Neutrophil (primary cell): ENCODE data around the gene MYO1B.

ENCODE experiments used
- H3K27ac ChIP-seq: fragments of 200-600 bp; sonication (generic); 2 replicates; pipeline ENCODE4 v1.5.1; 2016; ENCODE audit warnings: mild to moderate bottlenecking, moderate library complexity
- H3K27me3 ChIP-seq: fragments of 200-600 bp; sonication (generic); 2 replicates; pipeline ENCODE4 v1.6.0; 2016; ENCODE audit warnings: mild to moderate bottlenecking
- H3K36me3 ChIP-seq: fragments of 200-600 bp; sonication (generic); 2 replicates; pipeline ENCODE4 v1.5.1; 2017
- H3K4me1 ChIP-seq, 2 experiments: fragments of 200-600 bp in 1 of 2; sonication (generic) in 1 of 2; 1 replicate in 1 of 2; 2 replicates in 1 of 2; pipeline versions ENCODE4 v1.5.1 to v1.6.1; 2013 to 2016; ENCODE audit warnings: low read depth in 1 of 2, low read length in 1 of 2, mild to moderate bottlenecking in 1 of 2, moderate library complexity in 1 of 2; ENCODE audit not compliant: control insufficient read depth in 1 of 2, insufficient read depth in 1 of 2
- H3K4me3 ChIP-seq, 2 experiments: fragments of 200-600 bp in 1 of 2; sonication (generic) in 1 of 2; 1 replicate in 1 of 2; 2 replicates in 1 of 2; pipeline ENCODE4 v1.5.1; 2013 to 2016; ENCODE audit warnings: low read depth in 1 of 2, low read length in 1 of 2, mild to moderate bottlenecking in 1 of 2, moderate library complexity in 1 of 2
- H3K9me3 ChIP-seq: fragments of 200-600 bp; sonication (generic); 2 replicates; pipeline ENCODE4 v1.5.1; 2016
- TF ChIP-seq, protein P1 (sequence below): fragments of 200-600 bp; sonication (generic); IDR thresholded peaks from 2 replicates; pipeline ENCODE4 v1.5.1; 2016; ENCODE audit warnings: antibody characterized with exemption

The MYO1B gene

DNA sequence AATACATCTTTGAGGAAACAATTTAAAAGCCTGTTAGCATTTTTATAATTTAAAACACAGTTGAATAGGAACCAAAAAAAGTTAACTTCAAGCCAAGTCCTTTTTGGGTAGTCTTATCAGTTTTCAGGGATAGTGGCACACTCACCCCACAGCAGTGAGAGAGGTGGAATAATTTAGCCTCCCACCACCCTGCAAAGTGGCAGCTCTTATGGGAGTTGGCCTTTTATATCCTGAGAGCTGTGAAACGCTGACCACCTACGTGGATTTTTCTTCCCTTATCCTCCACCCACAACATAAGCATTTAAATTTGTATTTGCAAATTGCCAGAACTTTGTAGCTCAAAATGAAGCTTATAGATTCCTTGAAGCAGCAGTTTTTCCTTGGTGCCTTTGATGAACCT is 167.1 kb downstream of the MYO1B start:
- H3K4me3 ChIP-seq: no peak overlapping the region
- no peaks in the 10 kb centered on the region for H3K36me3 ChIP-seq
- no peaks in the 10 kb centered on the region for H3K9me3 ChIP-seq
- H3K27me3 ChIP-seq: no peaks in the 10 kb centered on the region
- TF ChIP-seq, protein P1, sequence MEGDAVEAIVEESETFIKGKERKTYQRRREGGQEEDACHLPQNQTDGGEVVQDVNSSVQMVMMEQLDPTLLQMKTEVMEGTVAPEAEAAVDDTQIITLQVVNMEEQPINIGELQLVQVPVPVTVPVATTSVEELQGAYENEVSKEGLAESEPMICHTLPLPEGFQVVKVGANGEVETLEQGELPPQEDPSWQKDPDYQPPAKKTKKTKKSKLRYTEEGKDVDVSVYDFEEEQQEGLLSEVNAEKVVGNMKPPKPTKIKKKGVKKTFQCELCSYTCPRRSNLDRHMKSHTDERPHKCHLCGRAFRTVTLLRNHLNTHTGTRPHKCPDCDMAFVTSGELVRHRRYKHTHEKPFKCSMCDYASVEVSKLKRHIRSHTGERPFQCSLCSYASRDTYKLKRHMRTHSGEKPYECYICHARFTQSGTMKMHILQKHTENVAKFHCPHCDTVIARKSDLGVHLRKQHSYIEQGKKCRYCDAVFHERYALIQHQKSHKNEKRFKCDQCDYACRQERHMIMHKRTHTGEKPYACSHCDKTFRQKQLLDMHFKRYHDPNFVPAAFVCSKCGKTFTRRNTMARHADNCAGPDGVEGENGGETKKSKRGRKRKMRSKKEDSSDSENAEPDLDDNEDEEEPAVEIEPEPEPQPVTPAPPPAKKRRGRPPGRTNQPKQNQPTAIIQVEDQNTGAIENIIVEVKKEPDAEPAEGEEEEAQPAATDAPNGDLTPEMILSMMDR: no peak
- H3K27ac ChIP-seq: no peak overlapping the region
- H3K4me1 ChIP-seq: no peaks in the 10 kb centered on the region

DNA sequence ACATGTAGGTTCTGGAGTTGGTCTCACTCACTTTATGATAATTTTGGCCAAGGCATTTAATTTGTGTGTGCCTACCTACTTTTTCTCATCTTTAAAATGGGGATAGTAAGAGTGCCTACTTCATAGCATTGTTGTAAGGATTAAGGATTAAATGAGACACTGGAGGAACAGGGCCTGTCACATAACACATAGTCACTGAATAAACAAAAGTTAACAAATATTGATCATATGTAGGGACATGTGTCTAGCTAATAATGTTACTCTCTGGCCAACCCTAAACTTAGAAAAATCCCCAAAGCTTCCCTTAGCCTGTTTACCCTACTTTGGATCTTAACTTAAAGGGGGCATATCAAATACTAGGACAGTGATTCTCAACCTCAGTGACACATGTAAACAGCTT is 169.9 kb downstream of the MYO1B start:
- Histone ChIP-seq H3K36me3 (no peaks in the 10 kb centered on the region), H3K4me3 (no peak overlapping the region), H3K9me3 (no peaks in the 10 kb centered on the region), H3K27ac (no peak overlapping the region), H3K4me1 (no peaks in the 10 kb centered on the region), H3K27me3 (no peaks in the 10 kb centered on the region)
- TF ChIP-seq, protein P1: no peak

DNA sequence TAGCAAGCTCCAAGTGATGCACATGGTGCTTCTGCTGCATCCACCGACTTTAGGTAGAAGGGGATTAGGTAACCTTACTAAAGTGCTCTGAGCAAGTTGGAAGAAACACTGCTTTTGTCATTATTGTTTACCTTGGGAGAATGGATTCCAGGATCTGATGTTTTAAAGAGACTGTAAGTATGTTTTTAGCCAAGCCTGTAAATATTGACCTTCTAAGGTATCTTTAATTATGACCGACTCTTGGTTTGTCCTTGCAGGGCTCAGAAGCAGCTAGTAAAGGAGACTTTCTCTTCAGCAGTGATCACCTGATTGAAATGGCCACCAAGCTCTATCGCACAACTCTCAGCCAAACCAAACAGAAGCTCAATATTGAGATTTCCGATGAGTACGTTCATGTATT is 170.7 kb downstream of the MYO1B start:
- H3K9me3 ChIP-seq: no peaks in the 10 kb centered on the region
- H3K4me3 ChIP-seq: no peak overlapping the region
- H3K27ac ChIP-seq: no peak overlapping the region
- no peaks in the 10 kb centered on the region for H3K4me1 ChIP-seq
- no peaks in the 10 kb centered on the region for H3K27me3 ChIP-seq
- H3K36me3 ChIP-seq: no peaks in the 10 kb centered on the region
- TF ChIP-seq, protein P1: no peak

DNA sequence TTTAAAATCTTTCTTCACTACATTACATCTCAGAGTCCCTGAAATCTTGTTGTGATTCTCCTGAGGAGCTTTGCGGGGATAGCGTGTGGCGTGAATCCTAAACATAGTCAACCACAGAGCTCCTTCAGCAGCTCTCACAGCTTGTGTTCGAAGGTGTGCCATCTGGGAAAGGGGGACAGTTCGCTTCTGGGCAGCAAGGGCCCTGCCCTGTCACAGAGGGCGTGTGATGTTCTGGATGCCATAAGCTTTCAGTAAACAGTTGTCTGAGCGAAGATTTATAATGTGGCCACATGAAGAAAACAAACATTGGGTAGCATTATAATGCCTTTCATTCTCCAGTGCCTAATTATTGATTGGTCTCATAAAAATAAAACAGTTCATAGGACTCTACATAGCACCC is 172.5 kb downstream of the MYO1B start:
- Histone ChIP-seq H3K27me3 (no peaks in the 10 kb centered on the region), H3K4me3 (no peak overlapping the region), H3K27ac (no peak overlapping the region), H3K36me3 (no peaks in the 10 kb centered on the region), H3K4me1 (no peaks in the 10 kb centered on the region), H3K9me3 (no peaks in the 10 kb centered on the region)
- TF ChIP-seq, protein P1: no peak

DNA sequence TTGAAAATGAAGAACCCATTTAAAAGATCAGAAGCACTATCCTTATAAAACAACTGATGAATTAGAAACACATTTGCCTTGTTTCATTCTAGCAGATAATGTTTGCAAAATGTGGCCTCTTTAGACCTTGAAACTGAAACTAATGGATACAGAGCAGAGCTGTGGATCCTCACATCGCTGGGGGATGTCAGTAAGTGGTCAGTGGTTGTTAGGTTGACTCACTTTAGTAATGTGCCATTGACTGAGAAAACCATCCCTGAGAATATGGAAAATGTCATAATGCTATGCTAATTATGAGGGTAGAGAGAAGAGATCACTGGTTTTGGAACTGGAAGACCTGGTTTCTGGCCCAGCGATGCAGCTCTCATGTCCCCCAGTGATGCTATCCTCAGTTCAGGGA is 176.7 kb downstream of the MYO1B start:
- TF ChIP-seq, protein P1: no peak
- Histone ChIP-seq H3K27me3 (no peaks in the 10 kb centered on the region), H3K27ac (no peak overlapping the region), H3K4me1 (no peaks in the 10 kb centered on the region), H3K4me3 (no peak overlapping the region), H3K36me3 (no peaks in the 10 kb centered on the region), H3K9me3 (no peaks in the 10 kb centered on the region)

DNA sequence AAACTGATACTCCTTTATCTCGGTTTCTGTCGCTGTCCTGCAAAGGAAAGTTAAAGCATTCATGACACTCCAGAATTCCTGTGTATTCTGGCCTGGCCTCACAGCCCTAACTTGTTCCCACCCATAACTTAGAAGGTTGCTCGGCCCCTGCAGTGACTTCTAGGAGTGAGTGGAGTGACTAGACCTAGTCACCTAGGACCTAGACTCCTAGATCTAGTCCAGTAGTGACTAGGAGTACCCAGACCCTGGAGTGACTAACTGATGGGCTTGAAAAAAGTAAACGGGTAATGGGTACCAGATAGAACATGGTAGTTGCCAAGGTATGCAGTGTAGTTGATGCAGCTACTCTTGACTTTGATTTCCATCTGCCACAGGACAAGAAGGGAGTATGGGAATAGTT is 181.8 kb downstream of the MYO1B start:
- no peak overlapping the region for H3K4me3 ChIP-seq
- H3K9me3 ChIP-seq: no peaks in the 10 kb centered on the region
- no peak overlapping the region for H3K27ac ChIP-seq
- TF ChIP-seq, protein P1: no peak
- no peaks in the 10 kb centered on the region for H3K36me3 ChIP-seq
- H3K4me1 ChIP-seq: no peaks in the 10 kb centered on the region
- no peaks in the 10 kb centered on the region for H3K27me3 ChIP-seq
